HepG2 (cell line): ENCODE data around the gene DLG5. TPM values are rescaled to one million over a fixed set of nuclear protein-coding genes. Genes with fewer than 3 reads are reported as not detected.

ENCODE experiments used
- ERF ChIP-seq: IDR thresholded peaks from 2 replicates; pipeline ENCODE4 v1.6.1; 2018; ENCODE audit warnings: missing biosample characterization, missing genetic modification reagents
- FOXJ3 ChIP-seq: sonication (generic); formaldehyde crosslinking; IDR thresholded peaks from 2 replicates; pipeline ENCODE4 v1.4.0; 2020; ENCODE audit warnings: missing genetic modification reagents, mild to moderate bottlenecking, borderline replicate concordance
- HOXA5 ChIP-seq: sonication (generic); formaldehyde crosslinking; IDR thresholded peaks from 2 replicates; pipeline ENCODE4 v1.4.0; 2020; ENCODE audit warnings: missing genetic modification reagents
- KAT8 ChIP-seq: IDR thresholded peaks from 2 replicates; pipeline ENCODE4 v1.6.1; 2016; ENCODE audit warnings: missing genetic modification reagents, missing compliant biosample characterization
- KMT2B ChIP-seq: IDR thresholded peaks from 2 replicates; pipeline ENCODE4 v1.6.1; 2016; ENCODE audit warnings: missing genetic modification reagents, missing compliant biosample characterization
- MIER3 ChIP-seq: IDR thresholded peaks from 2 replicates; pipeline ENCODE4 v1.6.1; 2016; ENCODE audit warnings: missing compliant biosample characterization, borderline replicate concordance
- MTF1 ChIP-seq: sonication (generic); formaldehyde crosslinking; IDR thresholded peaks from 2 replicates; pipeline ENCODE4 v1.5.0; 2020; ENCODE audit warnings: missing genetic modification reagents
- RXRB ChIP-seq: IDR thresholded peaks from 2 replicates; pipeline ENCODE4 v1.6.1; 2016; ENCODE audit warnings: borderline replicate concordance, missing genetic modification reagents, missing compliant biosample characterization
- SMAD3 ChIP-seq: sonication (generic); formaldehyde crosslinking; IDR thresholded peaks from 2 replicates; pipeline ENCODE4 v1.4.0; 2020; ENCODE audit warnings: missing genetic modification reagents
- SOX5 ChIP-seq: IDR thresholded peaks from 2 replicates; pipeline ENCODE4 v1.6.1; 2016; ENCODE audit warnings: borderline replicate concordance
- ZBTB21 ChIP-seq: sonication (generic); formaldehyde crosslinking; IDR thresholded peaks from 2 replicates; pipeline ENCODE4 v1.4.0; 2020; ENCODE audit warnings: missing genetic modification reagents
- ZFP82 ChIP-seq: sonication (generic); formaldehyde crosslinking; IDR thresholded peaks from 2 replicates; pipeline ENCODE4 v1.5.1; 2020; ENCODE audit warnings: mild to moderate bottlenecking, missing genetic modification reagents, borderline replicate concordance
- polyA plus RNA-seq, 8 experiments: library from polyadenylated mRNA; depleted of rRNA in 3 of 8; stranded (reverse) in 7 of 8; unstranded in 1 of 8; fragments of >200 nt; fragmentation: Illumina TruSeq in 4 of 8; extraction: Trizol in 4 of 8; gene quantifications; 2 replicates each; pipeline versions ENCODE4 v1.2.1 to v1.2.3, GENCODE V29; 2011 to 2016; ENCODE audit warnings: low read depth in 4 of 8, missing spikeins in 1 of 8, mixed read lengths in 1 of 8; ENCODE audit not compliant: insufficient read depth in 1 of 8
- total RNA-seq, 5 experiments: library from RNA; depleted of rRNA; stranded (reverse); fragments of >200 nt; fragmentation: Illumina TruSeq; extraction: Trizol; gene quantifications; 2 replicates each; pipeline ENCODE4 v1.2.3, GENCODE V29; 2016; ENCODE audit warnings: low read depth in 1 of 5
- TF ChIP-seq, protein P1 (sequence below): sonication (generic); formaldehyde crosslinking; IDR thresholded peaks from 2 replicates; pipeline ENCODE4 v1.5.0; 2020; ENCODE audit warnings: missing genetic modification reagents
- TF ChIP-seq, protein P2 (sequence below): IDR thresholded peaks from 2 replicates; pipeline ENCODE4 v1.6.1; 2016; ENCODE audit warnings: low read depth, borderline replicate concordance
- TF ChIP-seq, protein P3 (sequence below): sonication (generic); formaldehyde crosslinking; IDR thresholded peaks from 2 replicates; pipeline ENCODE4 v1.4.0; 2020; ENCODE audit warnings: low read depth, missing genetic modification reagents
- TF ChIP-seq, protein P4 (sequence below): sonication (generic); formaldehyde crosslinking; IDR thresholded peaks from 2 replicates; pipeline ENCODE4 v1.4.0; 2020; ENCODE audit warnings: missing genetic modification reagents, mild to moderate bottlenecking, borderline replicate concordance

DLG5 gene
- total and polyA plus RNA-seq, 2 of the 13 experiments (the other 11 are each of a cell fraction or from before 2014, with no cell fraction given), result 15.5 to 18.2 TPM

DNA sequence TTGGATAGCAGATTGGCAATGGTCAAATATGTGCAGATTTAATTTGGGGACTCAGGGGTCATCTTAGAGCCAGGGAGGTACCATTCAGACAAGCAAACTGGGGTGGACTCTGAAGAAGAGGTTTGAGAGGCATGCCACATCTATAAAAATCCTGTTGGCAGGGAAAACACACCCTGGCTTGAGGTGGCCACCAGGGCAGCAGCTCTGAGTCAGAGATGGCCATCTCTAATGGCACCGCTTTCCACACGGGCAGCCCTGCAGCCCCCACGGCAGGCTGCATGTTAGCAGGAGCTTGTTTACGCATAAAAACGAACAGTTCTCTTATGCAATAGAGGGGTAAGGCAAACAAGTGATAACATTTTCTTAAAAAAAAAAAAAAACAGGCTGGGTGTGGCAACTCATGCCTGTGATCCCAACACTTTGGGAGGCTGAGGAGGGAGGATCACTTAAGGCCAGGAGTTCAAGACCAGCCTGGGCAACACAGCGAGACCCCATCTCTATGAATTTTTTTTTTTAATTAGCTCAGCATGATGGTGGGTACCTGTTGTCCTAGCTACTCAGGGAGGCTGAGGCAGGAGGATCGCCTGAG, 14.9 kb downstream of the DLG5 start (continued):
- TF ChIP-seq, protein P1, sequence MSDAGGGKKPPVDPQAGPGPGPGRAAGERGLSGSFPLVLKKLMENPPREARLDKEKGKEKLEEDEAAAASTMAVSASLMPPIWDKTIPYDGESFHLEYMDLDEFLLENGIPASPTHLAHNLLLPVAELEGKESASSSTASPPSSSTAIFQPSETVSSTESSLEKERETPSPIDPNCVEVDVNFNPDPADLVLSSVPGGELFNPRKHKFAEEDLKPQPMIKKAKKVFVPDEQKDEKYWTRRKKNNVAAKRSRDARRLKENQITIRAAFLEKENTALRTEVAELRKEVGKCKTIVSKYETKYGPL (CRISPR knock-in tag), result peak; percentile 44; the same call in 1 of the 2 replicates
- peak; percentile 63; the same call in 1 of the 2 replicates for TF ChIP-seq HOXA5 (CRISPR knock-in tag)
- 0 out of 2 replicates have a peak, but pooled peaks have one; percentile 44 for TF ChIP-seq KAT8 (CRISPR knock-in tag)
- no peak for TF ChIP-seq ZBTB21
- peak; percentile 61 for TF ChIP-seq RXRB (CRISPR knock-in tag)
- TF ChIP-seq, protein P2, sequence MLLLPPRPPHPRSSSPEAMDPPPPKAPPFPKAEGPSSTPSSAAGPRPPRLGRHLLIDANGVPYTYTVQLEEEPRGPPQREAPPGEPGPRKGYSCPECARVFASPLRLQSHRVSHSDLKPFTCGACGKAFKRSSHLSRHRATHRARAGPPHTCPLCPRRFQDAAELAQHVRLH (CRISPR knock-in tag), result no peak
- TF ChIP-seq FOXJ3 (CRISPR knock-in tag), result peak; percentile 79; the same call in 1 of the 2 replicates
- peak; percentile 87 for TF ChIP-seq SMAD3
- peak; percentile 66; the same call in 1 of the 2 replicates for TF ChIP-seq SOX5 (CRISPR knock-in tag)
- TF ChIP-seq MTF1 (CRISPR knock-in tag), result no peak
- TF ChIP-seq, protein P3, sequence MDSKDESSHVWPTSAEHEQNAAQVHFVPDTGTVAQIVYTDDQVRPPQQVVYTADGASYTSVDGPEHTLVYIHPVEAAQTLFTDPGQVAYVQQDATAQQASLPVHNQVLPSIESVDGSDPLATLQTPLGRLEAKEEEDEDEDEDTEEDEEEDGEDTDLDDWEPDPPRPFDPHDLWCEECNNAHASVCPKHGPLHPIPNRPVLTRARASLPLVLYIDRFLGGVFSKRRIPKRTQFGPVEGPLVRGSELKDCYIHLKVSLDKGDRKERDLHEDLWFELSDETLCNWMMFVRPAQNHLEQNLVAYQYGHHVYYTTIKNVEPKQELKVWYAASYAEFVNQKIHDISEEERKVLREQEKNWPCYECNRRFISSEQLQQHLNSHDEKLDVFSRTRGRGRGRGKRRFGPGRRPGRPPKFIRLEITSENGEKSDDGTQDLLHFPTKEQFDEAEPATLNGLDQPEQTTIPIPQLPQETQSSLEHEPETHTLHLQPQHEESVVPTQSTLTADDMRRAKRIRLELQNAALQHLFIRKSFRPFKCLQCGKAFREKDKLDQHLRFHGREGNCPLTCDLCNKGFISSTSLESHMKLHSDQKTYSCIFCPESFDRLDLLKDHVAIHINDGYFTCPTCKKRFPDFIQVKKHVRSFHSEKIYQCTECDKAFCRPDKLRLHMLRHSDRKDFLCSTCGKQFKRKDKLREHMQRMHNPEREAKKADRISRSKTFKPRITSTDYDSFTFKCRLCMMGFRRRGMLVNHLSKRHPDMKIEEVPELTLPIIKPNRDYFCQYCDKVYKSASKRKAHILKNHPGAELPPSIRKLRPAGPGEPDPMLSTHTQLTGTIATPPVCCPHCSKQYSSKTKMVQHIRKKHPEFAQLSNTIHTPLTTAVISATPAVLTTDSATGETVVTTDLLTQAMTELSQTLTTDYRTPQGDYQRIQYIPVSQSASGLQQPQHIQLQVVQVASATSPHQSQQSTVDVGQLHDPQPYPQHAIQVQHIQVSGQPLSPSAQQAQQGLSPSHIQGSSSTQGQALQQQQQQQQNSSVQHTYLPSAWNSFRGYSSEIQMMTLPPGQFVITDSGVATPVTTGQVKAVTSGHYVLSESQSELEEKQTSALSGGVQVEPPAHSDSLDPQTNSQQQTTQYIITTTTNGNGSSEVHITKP (CRISPR knock-in tag), result peak; percentile 86
- no peak for TF ChIP-seq KMT2B (CRISPR knock-in tag)
- 0 out of 2 replicates have a peak, but pooled peaks have one; percentile 44 for TF ChIP-seq ERF (CRISPR knock-in tag)
- no peak for TF ChIP-seq MIER3
- TF ChIP-seq, protein P4, sequence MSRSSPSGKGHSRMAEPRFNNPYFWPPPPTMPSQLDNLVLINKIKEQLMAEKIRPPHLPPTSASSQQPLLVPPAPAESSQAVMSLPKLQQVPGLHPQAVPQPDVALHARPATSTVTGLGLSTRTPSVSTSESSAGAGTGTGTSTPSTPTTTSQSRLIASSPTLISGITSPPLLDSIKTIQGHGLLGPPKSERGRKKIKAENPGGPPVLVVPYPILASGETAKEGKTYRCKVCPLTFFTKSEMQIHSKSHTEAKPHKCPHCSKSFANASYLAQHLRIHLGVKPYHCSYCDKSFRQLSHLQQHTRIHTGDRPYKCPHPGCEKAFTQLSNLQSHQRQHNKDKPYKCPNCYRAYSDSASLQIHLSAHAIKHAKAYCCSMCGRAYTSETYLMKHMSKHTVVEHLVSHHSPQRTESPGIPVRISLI, result peak; percentile 94
- TF ChIP-seq ZFP82 (CRISPR knock-in tag), result no peak
